Muscle of back (tissue), 11 donors: Measurements from ENCODE around the gene AIP. TPM values are rescaled to one million over a fixed set of nuclear protein-coding genes. Genes with fewer than 3 reads are reported as not detected.
"Not testable (repeated sequence)": the region's sequence is repeated elsewhere in the genome, so short reads cannot be mapped to it uniquely, and the experiment has no call there.

Experiments used
- DNase-seq, 3 donors: peaks; one replicate each; pipeline versions ENCODE4 v3.0.0 to v3.0.0-alpha.2; 2013
- polyA plus RNA-seq, 10 donors: library from polyadenylated mRNA; unstranded; fragments of 120-200 nt; gene quantifications; one replicate each; pipeline ENCODE4 v1.2.1, GENCODE V29; 2013; ENCODE audit not compliant: insufficient read length in 10 of 10

AIP gene
- polyA plus RNA-seq, 10 donors = 34.9 to 55.8 (median 43.7) TPM

GRCh38 chr11:67466962-67467771 lies 15.7 kb upstream of the AIP start:
- DNase-seq = no peak

GRCh38 chr11:67468056-67468455 lies 14.8 kb upstream of the AIP start:
- DNase-seq = no peak

DNA sequence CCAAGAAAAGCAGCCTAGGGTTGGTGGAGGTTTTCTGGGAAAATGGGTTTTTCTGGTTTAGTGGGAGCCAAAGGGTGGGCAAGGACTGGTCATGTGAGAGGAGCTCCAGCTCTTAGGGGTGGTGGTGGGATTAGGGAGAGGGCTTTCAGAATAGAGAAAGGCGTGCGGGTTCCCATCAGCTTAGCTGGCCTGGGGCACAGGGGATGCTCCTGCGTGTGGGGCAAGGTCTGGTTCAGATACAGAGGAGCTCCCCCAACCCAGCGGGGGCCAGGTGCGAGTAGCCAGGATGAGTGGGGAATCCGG lies 14.4 kb upstream of the AIP start:
- DNase-seq = no peak

DNA sequence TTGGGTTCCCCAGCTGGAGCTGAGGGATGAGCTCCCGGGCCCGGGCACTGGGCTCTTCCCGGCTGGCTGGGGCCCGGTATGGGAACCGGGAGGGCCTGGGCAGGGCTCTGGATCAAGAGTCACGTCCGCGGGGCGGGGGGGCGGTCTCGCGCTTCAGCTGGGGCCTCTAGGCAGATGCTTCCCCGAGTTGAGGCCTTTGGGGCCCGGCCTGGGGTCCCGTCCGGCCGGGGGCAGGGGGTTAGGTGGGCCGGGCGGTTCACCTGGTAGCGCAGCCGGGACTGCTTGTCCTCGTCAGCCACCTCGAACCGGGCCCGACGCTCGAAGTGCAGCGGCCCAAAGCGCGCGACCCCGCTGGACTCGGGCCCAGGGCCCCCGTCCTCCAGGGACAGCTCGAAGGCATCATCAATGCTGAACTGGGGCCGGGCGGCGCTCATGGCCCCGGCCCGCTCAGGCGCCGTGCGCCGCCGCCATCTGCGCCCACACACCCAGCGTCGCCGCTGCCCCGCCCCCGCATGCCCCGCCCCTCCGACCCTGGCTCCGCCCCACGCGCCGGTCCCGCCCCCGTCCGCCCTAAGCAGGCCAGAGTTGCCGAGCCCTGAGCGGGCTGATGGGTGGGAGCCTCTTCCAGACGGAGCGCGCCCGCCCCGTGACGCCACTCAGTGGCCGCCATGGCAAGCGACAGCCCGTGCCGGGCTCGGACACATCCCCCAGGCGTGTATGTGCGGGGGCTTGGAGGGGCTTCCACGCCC lies 13.9 kb upstream of the AIP start, which contains the start of gene TMEM134:
Gene TMEM134 (minus strand): TSS at position 493 of the 749 bp plus-strand sequence. CDS start 59 bp downstream, at position 434.
- peak; percentile 91 to 96 (median 93) for DNase-seq

DNA sequence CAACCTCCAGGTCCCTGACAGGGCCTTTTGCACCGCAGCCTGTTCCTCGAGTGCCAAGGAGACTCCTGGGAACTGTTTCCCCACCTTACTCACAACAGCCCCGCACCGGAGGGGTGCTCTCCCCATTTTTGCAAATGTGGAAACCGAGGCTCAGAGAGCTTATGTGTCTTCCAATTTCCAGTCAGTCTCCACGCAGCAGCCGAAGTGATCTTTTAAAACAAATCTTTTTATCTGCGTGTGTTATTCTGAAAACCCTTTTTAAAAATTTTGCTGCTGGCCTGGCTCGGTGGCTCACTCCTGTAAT lies 13.4 kb upstream of the AIP start:
- no peak for DNase-seq

GRCh38 chr11:67470337-67471002 lies 12.4 kb upstream of the AIP start:
- DNase-seq = no peak

- no peak for DNase-seq
These were observed 9.9 kb upstream of the AIP start for GRCh38 chr11:67472882-67473281.

GRCh38 chr11:67476692-67477091 lies 6.1 kb upstream of the AIP start:
- not testable (repeated sequence) for DNase-seq

- not testable (repeated sequence) for DNase-seq
These were observed 5.3 kb upstream of the AIP start for GRCh38 chr11:67477344-67478050.

DNA sequence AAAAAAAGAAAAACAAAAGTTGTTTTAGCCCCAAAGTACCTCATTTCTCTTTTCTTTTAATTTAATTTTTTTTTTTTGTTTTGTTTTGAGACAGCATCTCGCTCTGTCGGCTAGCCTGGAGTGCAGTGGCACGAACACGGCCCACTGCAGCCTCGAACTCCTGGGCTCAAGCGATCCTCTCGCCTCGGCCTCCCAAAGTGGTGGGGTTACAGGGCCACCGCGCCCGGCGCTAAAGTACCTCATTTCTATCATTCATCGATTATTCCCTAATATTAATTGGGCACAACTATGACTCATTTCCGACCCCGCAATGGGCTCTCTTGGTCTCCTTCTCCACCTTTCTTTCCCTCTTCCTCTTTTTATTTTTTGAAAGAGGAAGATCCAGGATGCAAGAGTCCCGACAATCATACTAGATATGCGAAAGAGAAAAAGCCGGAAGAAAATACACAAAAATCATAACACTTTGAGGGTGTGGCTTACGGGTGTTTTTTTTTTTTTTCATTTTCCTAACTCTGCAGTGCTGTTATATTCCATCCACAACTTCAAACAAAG lies 475 bp upstream of the AIP start:
- DNase-seq = no peak

DNA sequence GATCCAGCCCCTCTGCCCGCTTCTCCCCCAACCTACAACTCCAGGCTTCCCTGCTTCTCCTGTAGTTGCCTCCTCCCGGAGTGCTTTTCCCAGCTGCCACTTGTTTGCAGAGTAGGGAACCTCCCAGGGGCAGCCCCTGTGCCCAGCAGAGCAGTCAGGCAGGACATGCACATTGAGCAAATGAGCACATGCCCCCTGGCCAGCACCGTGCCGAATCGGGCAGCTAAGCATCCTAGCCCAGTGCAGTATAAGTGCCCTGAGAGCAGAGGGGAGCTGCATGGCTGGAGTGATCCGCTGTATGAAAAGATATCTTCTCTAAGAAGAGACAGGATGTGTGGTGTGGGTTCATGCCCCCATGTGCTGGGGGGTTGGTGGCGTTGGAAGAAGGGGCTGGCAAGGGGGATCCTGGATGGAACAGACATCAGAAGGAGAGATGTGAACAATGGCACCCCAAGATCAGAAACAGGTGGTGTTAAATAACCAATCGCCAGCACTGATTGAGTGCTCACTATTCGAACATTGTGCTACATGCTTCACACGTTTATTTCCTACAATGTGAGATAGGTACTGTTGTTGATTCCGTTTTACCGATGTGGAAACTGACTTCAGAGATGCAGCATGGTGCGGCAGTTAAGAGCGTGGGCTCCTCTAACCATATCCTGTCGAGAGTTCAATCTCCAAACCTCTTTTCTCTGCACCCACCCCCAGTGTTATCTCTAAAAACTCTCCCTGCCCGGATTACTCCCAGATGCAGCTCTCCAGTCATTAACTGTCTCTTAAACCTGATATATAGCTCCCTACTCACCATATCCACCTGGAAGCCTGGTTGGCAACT lies 1.2 kb downstream of the AIP start:
- no peak for DNase-seq

DNA sequence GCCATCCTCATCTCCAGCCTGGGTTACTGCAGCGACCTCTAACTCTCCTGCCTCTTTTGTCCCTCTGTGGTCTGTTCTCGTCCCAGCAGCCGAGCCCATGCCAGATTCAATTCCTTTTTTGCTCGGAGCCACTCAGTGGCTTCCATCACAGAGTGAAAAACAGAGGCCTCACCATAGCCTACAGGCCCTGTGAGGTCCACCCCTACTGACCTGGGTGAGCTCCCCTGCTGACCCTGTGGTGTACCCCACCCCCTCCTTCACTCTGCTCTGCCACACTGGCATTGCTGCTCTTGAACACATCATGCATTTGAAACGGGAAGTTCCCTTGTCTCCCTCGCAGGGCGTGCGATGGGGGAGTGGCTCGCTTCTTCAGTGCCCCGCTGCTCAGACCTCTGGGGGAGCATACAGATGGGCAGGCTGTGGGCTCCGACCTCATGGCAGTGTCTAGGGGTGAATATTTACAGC lies 2.1 kb downstream of the AIP start:
- no peak for DNase-seq

- not testable (repeated sequence) for DNase-seq
These were observed 3.1 kb downstream of the AIP start for GRCh38 chr11:67485873-67486361.

- DNase-seq = no peak
These were observed 3.8 kb downstream of the AIP start for GRCh38 chr11:67486481-67487195.

DNA sequence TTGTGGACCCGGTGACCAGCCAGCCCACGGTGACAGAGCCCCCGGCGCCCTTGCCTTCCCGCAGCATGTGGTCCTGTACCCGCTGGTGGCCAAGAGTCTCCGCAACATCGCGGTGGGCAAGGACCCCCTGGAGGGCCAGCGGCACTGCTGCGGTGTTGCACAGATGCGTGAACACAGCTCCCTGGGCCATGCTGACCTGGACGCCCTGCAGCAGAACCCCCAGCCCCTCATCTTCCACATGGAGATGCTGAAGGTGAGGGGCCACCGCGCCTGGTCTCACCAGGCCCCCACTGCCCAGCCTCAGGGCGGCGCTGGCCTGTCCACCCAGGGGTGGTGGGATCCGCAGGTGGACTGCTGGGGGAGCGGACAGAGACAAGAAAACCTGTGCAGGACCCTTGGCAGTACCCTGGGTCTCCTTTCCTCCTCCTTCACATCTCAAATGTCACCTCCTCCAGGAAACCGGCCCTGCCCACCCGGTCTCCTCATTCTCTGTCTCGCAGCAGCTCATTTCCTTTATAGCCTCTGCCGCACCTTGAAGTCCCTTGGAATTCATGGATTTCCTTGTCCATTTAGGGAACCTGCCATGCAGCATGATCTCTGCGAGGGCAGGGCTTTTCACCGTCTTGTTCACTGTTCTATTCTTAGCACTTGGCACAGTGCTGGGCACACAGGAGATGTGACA lies 6.5 kb downstream of the AIP start:
- DNase-seq = no peak

- no peak for DNase-seq
These were observed 7.3 kb downstream of the AIP start for GRCh38 chr11:67489885-67490726.

GRCh38 chr11:67490727-67491065 lies 7.9 kb downstream of the AIP start:
- no peak for DNase-seq

DNA sequence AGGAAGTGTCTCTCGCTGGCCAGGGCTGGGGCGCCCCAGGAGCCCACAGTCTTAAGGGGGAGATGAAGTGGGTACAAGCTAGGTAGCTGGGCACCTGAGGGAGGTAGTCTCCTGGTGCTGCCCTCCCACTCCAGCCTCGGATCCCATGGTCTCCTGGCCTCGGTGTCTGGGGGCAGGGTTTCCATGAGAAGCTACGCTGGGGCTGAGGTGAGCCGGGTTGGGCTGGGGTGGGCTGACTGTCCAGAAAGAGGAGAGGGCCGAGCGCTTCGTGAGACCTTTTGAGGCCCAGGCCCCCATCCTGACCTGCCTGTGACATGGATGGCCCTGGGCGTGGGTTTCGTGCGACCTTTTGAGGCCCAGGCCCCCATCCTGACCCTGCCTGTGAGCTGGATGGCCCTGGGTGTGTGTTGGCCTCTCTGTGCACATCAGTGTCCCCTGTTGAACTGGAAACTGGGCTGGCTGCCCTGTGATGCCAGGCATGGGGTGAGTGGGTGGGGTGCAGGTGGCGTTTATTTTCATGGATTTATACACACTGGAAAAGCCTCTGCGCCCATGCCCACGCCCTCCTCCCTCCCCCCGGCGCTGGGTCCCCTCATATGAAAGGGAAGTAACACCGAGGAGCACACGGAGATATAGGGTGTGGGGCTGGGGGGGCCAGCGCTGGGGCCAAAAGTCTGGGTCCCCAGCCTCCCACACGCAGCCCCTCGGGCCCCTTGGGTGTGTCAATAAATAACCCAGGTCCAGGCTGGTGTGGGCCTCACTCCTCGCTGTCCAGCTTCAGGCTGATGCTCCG lies 8.6 kb downstream of the AIP start:
- no peak for DNase-seq
